ENCODE data around the gene SOCS3. TPM values are rescaled to one million over a fixed set of nuclear protein-coding genes. Genes with fewer than 3 reads are reported as not detected.

The SOCS3 gene
- total RNA-seq, 1 donor from 2014 or later = 13.4 TPM

GRCh38 chr17:78397681-78398101 lies 37.8 kb upstream of the SOCS3 start:
- H3K36me3 ChIP-seq (ENCODE audit: insufficient read depth, low read length) = peaks cover 26% of the 10 kb centered on the region
- FAIRE-seq (no peak), DNase-seq (ENCODE audit: low read depth) (peak; percentile 76)
- H3K9me3 ChIP-seq (ENCODE audit: insufficient read depth, low read depth, low read length) = no peaks in the 10 kb centered on the region
- H4K20me1 ChIP-seq (ENCODE audit: insufficient read depth, low read length) = peaks cover 66% of the 10 kb centered on the region
- peaks cover 59% of the 10 kb centered on the region for H3K79me2 ChIP-seq (ENCODE audit: insufficient read depth, low read length)
- peaks cover 49% of the 10 kb centered on the region for H3K4me1 Mint-ChIP-seq (ENCODE audit: low read depth, unreplicated experiment)
- peak overlapping the region; percentile 47 for H3K27ac Mint-ChIP-seq (ENCODE audit: unreplicated experiment)
- peak overlapping the region; percentile 12 for H3K9ac ChIP-seq (ENCODE audit: low read length)
- H3K36me3 Mint-ChIP-seq (ENCODE audit: low read depth, unreplicated experiment) = peaks cover 35% of the 10 kb centered on the region
- H3K4me3 Mint-ChIP-seq (ENCODE audit: unreplicated experiment) = peak overlapping the region; percentile 62
- H3K27me3 Mint-ChIP-seq (ENCODE audit: low read depth, unreplicated experiment) = no peaks in the 10 kb centered on the region
- peak overlapping the region; percentile 58 for H3K4me2 ChIP-seq (ENCODE audit: low read length)
- no peak overlapping the region for H2AFZ ChIP-seq (ENCODE audit: low read depth, low read length)
- H3K4me1 ChIP-seq (ENCODE audit: insufficient read depth, low read length) = peaks cover 8% of the 10 kb centered on the region
- peak overlapping the region; percentile 47 for H3K27ac ChIP-seq (ENCODE audit: low read depth, low read length)
- no peak overlapping the region for H3K4me3 ChIP-seq (ENCODE audit: insufficient read depth, low read depth, low read length)
- H3K27me3 ChIP-seq (ENCODE audit: insufficient read depth, low read length) = no peaks in the 10 kb centered on the region
- TF ChIP-seq, protein P1, sequence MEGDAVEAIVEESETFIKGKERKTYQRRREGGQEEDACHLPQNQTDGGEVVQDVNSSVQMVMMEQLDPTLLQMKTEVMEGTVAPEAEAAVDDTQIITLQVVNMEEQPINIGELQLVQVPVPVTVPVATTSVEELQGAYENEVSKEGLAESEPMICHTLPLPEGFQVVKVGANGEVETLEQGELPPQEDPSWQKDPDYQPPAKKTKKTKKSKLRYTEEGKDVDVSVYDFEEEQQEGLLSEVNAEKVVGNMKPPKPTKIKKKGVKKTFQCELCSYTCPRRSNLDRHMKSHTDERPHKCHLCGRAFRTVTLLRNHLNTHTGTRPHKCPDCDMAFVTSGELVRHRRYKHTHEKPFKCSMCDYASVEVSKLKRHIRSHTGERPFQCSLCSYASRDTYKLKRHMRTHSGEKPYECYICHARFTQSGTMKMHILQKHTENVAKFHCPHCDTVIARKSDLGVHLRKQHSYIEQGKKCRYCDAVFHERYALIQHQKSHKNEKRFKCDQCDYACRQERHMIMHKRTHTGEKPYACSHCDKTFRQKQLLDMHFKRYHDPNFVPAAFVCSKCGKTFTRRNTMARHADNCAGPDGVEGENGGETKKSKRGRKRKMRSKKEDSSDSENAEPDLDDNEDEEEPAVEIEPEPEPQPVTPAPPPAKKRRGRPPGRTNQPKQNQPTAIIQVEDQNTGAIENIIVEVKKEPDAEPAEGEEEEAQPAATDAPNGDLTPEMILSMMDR (IDR thresholded peaks at IDR 0.05; ENCODE audit: insufficient read depth, low read depth, low read length) = no peak
- no peak for TF ChIP-seq EZH2 (IDR thresholded peaks at IDR 0.05; ENCODE audit: insufficient read depth, low read length)
- no peaks in the 10 kb centered on the region for H3K9me3 Mint-ChIP-seq (ENCODE audit: unreplicated experiment)

DNA sequence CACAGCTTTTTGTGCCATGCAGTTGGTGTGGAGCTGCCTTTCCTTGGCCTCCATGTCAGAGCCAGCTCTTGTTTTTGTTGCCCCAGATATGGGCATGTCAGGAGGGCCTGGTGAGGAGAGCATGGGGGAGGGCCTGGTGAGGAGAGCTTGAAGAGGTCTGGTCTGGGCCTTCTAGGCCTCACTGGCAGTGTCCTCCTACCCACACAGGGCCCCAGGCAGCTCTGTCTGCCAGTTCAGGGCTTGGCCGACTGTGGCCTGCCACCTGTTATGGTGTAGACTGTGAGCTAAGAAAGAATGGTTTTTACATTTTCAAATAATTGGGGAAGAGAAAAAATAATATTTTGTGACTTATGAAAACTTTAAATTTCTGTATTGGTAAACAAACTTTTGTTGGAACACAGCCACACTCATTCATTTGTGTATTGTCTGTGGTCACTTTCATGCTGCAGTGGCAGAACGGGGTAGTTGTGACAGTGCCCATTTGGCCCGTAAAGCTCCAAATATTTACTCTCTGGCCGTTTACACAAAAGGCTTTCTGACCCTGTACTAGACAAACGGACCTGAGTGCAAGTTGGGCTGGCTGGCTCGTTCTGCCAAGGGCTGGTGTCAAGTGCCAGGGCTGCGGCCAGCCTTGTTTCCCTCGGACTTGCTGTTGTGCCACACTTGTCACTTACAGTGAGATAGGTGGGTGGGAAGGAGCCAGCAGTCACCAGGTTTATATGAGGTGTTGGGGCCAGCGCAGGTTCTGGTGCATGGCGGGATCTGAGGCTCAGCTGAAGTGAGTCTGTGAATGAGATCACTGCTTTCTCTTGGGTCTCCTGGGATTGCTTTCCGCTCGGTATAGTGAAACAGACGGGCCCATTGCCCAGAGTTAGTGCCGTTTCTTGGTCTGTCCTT lies 36.8 kb upstream of the SOCS3 start:
- Mint-ChIP-seq H3K27ac (ENCODE audit: unreplicated experiment) (peak overlapping the region; percentile 41), H3K4me3 (ENCODE audit: unreplicated experiment) (no peak overlapping the region), H3K27me3 (ENCODE audit: low read depth, unreplicated experiment) (no peaks in the 10 kb centered on the region), H3K9me3 (ENCODE audit: unreplicated experiment) (no peaks in the 10 kb centered on the region), H3K4me1 (ENCODE audit: low read depth, unreplicated experiment) (peaks cover 54% of the 10 kb centered on the region), H3K36me3 (ENCODE audit: low read depth, unreplicated experiment) (peaks cover 37% of the 10 kb centered on the region)
- FAIRE-seq (no peak), DNase-seq (ENCODE audit: low read depth) (no peak)
- Histone ChIP-seq H3K9me3 (ENCODE audit: insufficient read depth, low read depth, low read length) (no peaks in the 10 kb centered on the region), H3K27ac (ENCODE audit: low read depth, low read length) (peak overlapping the region; percentile 22), H3K4me1 (ENCODE audit: insufficient read depth, low read length) (peaks cover 17% of the 10 kb centered on the region), H3K27me3 (ENCODE audit: insufficient read depth, low read length) (no peaks in the 10 kb centered on the region), H3K4me3 (ENCODE audit: insufficient read depth, low read depth, low read length) (no peak overlapping the region), H3K79me2 (ENCODE audit: insufficient read depth, low read length) (peaks cover 68% of the 10 kb centered on the region), H3K4me2 (ENCODE audit: low read length) (no peak overlapping the region), H4K20me1 (ENCODE audit: insufficient read depth, low read length) (peaks cover 69% of the 10 kb centered on the region), H3K9ac (ENCODE audit: low read length) (peak overlapping the region; percentile 47), H3K36me3 (ENCODE audit: insufficient read depth, low read length) (peaks cover 24% of the 10 kb centered on the region), H2AFZ (ENCODE audit: low read depth, low read length) (no peak overlapping the region)
- no peak for TF ChIP-seq EZH2 (IDR thresholded peaks at IDR 0.05; ENCODE audit: insufficient read depth, low read length)
- TF ChIP-seq, protein P1 (IDR thresholded peaks at IDR 0.05; ENCODE audit: insufficient read depth, low read depth, low read length) = no peak

GRCh38 chr17:78395155-78395554 lies 35.3 kb upstream of the SOCS3 start:
- Histone ChIP-seq H2AFZ (ENCODE audit: low read depth, low read length) (no peak overlapping the region), H3K4me1 (ENCODE audit: insufficient read depth, low read length) (peaks cover 31% of the 10 kb centered on the region), H3K4me3 (ENCODE audit: insufficient read depth, low read depth, low read length) (no peak overlapping the region), H3K9me3 (ENCODE audit: insufficient read depth, low read depth, low read length) (no peaks in the 10 kb centered on the region), H3K4me2 (ENCODE audit: low read length) (no peak overlapping the region), H4K20me1 (ENCODE audit: insufficient read depth, low read length) (peaks cover 69% of the 10 kb centered on the region), H3K27ac (ENCODE audit: low read depth, low read length) (no peak overlapping the region), H3K79me2 (ENCODE audit: insufficient read depth, low read length) (peaks cover 80% of the 10 kb centered on the region), H3K27me3 (ENCODE audit: insufficient read depth, low read length) (no peaks in the 10 kb centered on the region), H3K36me3 (ENCODE audit: insufficient read depth, low read length) (peaks cover 22% of the 10 kb centered on the region), H3K9ac (ENCODE audit: low read length) (no peak overlapping the region)
- H3K36me3 Mint-ChIP-seq (ENCODE audit: low read depth, unreplicated experiment) = peaks cover 28% of the 10 kb centered on the region
- H3K27ac Mint-ChIP-seq (ENCODE audit: unreplicated experiment) = peak overlapping the region; percentile 34
- no peaks in the 10 kb centered on the region for H3K9me3 Mint-ChIP-seq (ENCODE audit: unreplicated experiment)
- peaks cover 55% of the 10 kb centered on the region for H3K4me1 Mint-ChIP-seq (ENCODE audit: low read depth, unreplicated experiment)
- TF ChIP-seq, protein P1 (IDR thresholded peaks at IDR 0.05; ENCODE audit: insufficient read depth, low read depth, low read length) = no peak
- TF ChIP-seq EZH2 (IDR thresholded peaks at IDR 0.05; ENCODE audit: insufficient read depth, low read length) = no peak
- H3K27me3 Mint-ChIP-seq (ENCODE audit: low read depth, unreplicated experiment) = no peaks in the 10 kb centered on the region
- DNase-seq (ENCODE audit: low read depth) (no peak), FAIRE-seq (no peak)
- no peak overlapping the region for H3K4me3 Mint-ChIP-seq (ENCODE audit: unreplicated experiment)

All from astrocyte (in vitro differentiated cells and primary cell).